NCI-H1694 treated with DMSO at 0.1 percent for 48 hours (cell line): ENCODE data around the gene WASF1.
"Not testable (repeated sequence)": the region's sequence is repeated elsewhere in the genome, so short reads cannot be mapped to it uniquely, and the experiment has no call there.

Experiments
- DNase-seq: peaks from one replicate; lab custom pipeline; 2025; lab: John Stamatoyannopoulos, UW

Gene WASF1

DNA sequence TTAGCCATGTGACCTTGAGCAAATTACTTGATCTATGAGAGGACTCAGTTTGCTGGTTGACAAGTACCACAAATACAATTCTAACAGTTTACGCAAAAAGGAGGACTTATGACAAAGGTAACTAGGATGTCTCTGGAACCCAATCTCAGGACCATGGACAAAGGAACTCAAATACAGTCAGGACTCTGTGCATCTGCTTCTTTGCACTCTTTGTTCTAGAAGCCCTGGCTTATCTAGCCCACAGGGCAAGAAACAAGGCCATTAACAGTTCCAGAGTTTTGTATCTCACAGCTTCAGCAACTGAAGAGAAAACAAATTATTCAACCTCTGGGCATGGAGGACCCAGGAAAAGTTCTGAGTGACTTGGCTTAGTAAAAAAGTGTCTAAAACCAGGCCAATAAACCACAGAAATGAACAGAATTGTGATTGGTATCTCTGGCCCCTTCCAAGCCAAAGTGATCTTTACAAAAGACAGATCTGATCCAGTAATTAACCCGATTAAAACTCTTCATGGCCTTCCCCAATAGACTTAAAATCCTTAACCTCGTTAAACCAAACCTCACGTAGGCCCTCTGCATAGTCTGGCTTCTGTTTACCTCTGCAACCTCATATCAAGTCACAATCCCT lies 5.9 kb downstream of the WASF1 start:
- DNase-seq = no peak

DNA sequence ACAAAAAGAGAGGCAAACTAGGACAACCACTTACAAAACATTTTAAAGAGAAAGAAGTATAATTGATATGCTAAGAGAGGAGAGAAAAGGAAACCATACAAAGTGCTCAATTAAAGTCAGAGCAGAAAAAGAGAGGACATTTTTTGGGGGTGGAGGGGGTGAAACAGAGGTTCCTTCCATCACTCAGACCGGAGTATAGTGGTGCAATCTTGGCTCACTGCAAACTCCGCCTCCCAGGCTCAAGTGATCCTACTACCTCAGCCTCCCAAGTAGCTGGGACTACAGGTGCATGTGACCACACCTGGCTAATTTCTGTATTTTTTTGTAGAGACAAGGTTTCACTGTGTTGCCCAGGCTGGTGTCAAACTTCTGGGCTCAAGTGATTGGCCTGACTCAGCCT lies 9.4 kb downstream of the WASF1 start:
- no peak for DNase-seq

DNA sequence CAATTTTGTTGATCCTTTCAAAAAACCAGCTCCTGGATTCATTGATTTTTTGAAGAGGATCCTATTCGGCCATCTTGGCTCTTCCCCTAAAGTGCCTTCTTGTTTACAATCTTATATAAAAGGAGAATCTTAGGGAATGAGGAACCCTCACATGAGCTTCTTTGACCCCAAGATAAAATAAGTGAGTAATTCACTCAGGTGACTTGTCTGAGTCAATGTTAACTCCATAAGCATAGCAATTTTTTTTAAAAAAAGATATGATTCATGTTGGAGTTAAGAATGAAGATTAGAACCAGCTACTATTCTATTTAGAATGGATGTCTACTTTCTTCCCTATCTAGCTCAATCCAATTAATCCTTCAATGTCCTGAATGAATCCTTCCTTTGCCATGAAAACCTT lies 21.0 kb downstream of the WASF1 start:
- no peak for DNase-seq

DNA sequence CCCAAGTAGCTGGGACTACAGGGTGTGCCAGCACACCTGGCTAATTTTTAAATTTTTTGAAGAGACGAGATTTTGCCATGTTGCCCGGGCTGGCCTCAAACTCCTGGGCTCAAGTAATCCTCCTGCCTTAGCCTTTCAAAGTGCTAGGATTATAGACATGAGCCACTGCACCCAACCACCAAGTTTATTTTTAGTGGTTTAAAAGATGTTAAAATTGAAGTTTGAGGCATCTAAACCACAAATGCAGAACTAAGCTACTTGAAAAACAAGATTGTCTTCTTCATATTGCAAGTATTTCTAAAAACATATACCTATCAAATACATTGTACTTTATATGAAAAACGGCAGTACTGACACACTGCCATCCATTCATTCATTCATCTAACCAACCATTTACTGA lies 31.6 kb downstream of the WASF1 start:
- DNase-seq = no peak

DNA sequence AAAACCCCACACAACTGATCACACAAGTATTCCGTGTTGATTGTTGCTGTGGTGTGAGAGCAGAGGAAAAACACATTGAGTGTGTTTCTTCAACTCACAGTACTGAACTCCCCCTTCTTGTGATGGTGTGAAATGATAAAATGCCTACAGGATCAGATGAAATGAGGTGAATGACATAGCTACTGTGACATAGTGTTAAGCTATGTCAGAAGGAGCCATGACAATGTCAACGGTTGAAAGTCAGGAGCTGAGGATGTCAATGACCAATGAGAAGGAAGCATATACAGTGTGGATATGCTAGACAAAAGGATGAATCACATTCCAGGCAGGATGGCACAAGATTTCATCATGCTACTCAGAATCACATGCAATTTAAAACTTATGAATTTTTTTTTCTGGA lies 38.8 kb downstream of the WASF1 start:
- DNase-seq = no peak

- DNase-seq = no peak
Observed at GRCh38 chr6:110139052-110139451, 40.4 kb downstream of the WASF1 start.

DNA sequence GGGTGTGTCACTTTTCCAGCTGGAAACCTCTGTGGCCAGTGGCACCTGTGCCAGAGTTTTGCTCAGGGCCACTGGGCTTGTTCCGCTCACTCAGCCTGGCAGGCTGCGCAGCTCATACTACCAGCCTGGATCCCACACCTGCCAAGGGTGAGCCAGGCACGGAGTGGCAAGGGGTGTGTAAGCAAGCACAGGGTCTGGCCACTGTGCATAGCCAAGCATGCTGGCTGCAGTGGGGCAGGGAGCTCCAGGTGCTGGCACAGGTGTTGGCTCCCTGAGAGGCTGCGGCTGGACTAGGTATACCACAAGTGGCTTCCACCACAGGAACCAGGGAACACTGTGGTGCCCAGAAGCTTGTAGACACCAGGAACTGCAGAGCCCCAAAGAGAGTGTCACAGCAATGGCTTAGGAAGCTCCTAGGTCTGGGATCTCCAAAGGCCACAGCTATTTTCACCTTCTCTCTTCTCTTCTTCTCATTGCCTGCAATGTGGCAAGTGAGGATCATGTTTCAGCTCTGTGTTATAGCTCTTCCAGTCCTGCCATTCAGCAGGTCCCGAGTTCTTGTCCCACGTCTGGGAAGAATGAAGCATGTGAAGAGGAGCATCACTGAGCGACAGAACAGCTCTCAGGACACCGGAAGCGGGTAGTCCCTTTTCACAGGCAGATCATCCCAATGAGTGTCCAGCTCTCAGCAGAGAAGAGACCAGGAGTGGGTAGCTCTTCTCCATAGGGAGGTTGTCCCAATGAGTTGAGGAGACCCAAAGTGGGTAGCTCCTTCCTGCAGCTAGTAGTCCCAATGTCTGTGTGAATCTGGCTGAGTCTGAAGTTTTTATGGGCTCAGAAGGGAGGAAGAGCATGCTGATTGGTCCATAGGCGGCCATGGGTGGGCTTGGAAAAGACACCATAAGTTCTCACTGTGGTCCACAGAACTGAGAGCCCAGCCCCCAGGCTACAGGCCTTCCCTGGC lies 41.3 kb downstream of the WASF1 start:
- DNase-seq = no peak

DNA sequence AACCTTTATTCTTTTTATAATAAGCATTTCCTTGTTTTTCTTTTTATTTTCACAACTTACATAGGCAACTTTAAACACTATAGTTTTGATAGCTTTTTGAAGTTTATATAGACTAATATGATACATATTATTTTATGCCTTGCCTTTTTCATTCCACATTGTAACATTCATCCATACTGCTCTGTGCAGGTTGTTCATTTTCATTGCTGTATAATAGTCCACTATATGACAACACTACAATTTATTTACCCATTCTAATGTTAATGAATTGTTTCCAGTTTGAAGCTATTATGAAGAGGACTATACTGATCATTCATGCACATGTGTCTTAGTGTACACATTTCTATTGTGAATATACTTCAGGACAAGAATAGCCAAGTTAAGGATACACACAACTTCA lies 49.1 kb downstream of the WASF1 start:
- DNase-seq = no peak

DNA sequence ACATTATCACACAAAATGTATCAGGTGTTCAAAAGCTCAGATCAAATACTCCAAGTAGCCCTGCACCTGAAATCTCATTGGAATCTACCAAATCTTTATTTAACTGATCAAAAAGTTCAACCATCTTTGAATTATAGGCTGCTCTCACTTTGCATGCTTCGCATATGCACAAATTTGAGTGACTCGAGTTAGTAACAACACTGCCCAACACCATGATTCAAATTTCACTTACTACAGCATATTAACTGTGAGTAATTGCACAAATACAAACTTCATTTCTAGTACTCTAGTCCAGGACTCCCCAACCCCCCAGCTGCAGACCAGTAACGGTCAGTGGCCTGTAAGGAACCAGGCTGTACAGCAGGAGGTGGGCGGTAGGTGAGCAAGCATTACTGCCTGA lies 51.1 kb downstream of the WASF1 start:
- DNase-seq = no peak

- DNase-seq = no peak
Observed at GRCh38 chr6:110125361-110125760, 54.1 kb downstream of the WASF1 start.

DNA sequence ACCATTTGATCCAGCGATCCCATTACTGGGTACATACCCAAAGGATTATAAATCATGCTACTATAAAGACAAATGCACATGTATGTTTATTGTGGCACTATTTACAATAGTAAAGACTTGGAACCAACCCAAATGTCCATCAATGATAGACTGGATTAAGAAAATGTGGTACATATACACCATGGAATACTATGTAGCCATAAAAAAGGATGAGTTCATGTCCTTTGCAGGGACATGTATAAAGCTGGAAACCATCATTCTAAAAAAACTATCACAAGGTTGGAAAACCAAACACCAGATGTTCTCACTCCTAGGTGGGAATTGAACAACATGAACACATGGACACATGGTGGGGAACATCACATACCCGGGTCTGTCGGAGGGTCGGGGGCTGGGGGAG lies 57.8 kb downstream of the WASF1 start:
- not testable (repeated sequence) for DNase-seq

DNA sequence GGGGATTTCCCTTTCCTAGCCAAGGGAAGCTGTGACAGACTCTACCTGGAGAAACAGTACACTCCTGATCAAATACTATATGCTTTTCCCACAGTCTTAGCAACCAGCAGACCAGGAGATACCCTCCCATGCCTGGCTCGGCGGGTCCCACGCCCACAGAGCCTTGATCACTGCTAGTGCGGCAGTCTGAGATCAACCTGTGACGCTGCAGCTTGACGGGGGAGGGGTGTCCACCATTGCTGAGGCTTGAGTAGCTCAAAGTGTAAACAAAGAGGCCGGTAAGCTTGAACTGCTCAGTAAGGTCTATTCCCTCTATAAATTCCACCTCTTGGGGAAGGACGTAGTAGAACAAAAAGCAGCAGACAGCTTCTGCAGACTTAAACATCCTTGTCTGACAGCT lies 63.2 kb downstream of the WASF1 start:
- DNase-seq = no peak

GRCh38 chr6:110114004-110114403 lies 65.5 kb downstream of the WASF1 start:
- no peak for DNase-seq

- DNase-seq = no peak
Observed at GRCh38 chr6:110105296-110105695, 74.2 kb downstream of the WASF1 start.

- no peak for DNase-seq
Observed at GRCh38 chr6:110103260-110103659, 76.2 kb downstream of the WASF1 start.

DNA sequence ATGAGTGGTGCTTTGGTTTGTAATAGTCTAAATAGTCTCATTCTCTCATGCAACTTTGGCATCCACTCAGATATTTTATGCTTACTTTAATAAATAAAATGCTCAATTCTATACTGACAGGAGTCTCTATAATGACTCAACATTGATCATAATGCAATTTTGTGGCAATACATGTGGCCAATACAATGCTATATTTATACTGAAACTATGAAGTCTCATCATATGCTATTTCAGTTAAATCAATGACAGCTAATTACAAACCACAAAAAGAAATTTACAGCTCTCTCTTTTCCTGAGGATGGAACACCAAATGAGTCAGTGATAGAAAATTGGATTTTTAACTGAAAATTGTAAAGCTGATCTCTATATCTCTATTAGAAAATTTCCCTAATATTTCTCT lies 77.1 kb downstream of the WASF1 start:
- no peak for DNase-seq

DNA sequence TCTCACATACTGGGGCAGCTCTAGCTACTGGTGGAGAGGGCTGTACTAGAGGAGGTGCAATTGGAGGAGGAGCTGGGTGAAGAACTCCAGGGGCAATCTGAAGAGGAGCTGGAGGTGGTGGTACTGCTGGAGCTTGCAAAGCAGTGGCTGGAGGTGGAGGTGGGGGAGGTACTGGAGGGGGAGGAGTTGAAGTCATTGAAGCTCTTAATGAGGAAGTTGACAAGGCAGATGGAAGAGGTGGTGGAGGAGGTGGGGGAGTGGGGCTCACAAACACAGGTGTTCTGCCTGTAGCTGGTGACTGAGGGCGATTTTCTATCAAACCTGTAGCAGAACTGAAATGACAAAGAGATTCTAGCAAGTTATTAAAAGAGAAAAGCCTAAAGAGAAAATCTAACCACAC lies 77.6 kb downstream of the WASF1 start:
- DNase-seq = no peak

DNA sequence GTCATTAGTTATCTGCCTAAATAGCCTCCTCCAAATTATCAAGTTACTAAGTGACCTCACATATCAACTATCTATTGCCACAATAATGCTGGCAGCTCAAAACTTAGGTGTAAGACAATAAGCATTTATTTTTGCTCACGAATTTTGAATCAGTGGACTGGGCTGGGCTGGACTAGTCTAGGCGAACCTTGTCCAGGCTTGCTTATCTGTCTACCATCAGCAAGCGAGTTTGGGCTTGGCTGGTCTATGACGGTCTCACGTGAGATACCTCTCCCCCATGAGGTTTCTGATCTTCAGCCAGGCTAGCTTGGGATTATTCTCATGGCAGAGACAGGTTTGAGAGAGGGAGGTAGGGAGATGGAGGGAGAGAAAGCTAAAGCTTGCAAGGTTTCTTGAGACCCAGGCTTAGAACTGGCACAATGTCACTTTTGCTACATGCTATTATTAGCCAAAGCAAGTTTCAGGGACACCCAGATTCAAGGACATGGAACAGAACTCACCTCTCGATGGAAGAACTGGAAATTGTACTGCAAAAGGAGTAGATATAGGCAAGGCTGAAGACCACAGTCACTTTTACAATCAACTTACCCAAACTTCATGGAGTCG lies 80.9 kb downstream of the WASF1 start:
- DNase-seq = no peak

DNA sequence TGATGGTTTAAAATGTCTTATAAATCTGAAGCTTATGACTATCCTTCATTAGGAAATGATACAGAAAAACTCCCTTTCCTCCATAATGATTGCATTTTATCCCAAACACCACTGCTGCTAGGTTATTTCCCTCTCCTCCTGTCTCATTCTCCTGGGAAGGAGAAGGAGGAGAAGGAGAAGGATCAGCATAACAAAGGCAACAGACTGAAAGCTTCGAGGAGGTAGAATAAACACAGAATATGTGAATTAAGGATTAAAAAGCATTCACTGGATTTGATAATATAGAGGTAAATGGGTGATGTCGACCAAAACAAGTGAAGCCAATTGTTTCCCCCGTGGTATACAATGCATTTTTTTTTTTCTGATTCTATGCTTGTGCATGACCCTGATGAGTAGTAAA lies 82.0 kb downstream of the WASF1 start:
- DNase-seq = no peak

DNA sequence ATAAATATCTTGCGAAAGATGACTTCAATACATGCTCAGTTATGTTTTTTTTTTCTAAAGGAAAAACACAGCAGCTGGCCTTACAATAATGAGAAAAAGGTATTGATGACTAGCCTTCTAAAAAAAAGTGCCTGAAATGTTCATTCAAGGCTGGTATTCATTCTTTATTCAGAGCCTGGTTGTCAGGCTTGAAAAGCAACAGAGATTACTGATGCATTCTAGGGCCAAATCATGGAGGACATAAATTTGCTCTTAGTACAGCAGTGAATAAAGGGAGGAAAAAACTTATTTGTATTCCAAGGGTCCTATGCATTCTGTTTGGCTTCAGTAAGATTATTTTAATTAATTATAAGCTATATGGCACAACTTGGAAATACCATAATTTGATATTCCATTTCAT lies 83.5 kb downstream of the WASF1 start:
- DNase-seq = no peak

DNA sequence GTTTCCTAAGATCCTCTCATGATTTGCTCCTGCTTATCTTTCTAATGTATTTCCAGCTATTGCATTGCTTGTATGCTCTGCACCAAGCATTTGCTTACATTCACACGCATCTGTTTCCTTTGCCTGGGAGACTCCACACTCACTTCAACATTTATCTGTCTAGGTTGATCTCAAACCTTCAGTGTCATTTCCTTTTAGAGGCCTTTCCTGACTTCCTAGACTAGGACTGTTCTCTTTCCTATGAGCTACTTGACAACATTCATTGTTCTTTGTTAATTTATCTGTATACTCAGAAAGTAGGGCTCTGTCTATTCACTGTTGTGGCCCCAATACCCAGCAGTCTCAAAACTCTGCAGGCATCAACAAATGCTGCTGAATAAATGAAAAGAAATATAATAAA lies 84.4 kb downstream of the WASF1 start:
- no peak for DNase-seq

- no peak for DNase-seq
Observed at GRCh38 chr6:110093981-110094380, 85.5 kb downstream of the WASF1 start.

DNA sequence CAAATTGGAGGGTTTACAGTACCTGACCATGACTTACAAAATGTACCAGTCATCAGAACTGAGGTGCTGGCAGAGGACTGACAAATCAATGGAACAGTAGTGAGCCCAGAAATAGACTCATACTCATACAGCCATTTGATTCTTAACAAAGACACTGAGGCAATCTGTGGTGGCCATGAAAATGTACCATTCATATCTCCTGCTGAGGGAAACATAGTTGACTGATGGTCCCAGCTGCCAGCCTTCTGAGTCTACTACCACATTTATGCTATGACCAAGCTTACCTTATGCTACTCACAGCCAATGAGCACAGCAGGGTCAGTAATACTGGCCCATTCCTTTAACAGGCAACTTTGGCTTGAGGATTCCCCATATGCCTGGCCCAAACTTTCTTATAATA lies 88.6 kb downstream of the WASF1 start:
- DNase-seq = no peak
